NCI-H524 (cell line): ENCODE data around the gene LSM14A.
"Not testable (repeated sequence)": the region's sequence is repeated elsewhere in the genome, so short reads cannot be mapped to it uniquely, and the experiment has no call there.

ENCODE experiments used
- DNase-seq, 2 experiments: peaks; one replicate each; lab custom pipeline; 2025; lab: John Stamatoyannopoulos, UW

The LSM14A gene

DNA sequence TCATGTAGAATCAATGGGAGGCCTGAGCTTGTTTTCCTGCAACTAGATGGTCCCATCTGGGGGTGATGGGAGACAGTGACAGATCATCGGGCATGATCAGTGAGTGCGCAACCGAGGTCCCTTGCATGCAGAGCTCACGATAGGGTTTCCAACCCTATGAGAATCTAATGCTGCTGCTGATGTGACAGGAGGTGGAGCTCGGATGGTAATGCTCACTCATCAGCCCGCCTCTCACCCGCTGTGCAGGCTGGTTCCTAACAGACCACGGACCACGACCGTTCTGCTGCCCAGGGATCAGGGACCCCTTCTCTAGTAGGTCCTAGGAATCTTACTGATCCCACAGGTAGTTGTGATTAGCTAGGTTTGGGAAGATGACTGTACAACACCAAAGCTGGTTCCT lies 58.5 kb downstream of the LSM14A start:
- no peak for DNase-seq

DNA sequence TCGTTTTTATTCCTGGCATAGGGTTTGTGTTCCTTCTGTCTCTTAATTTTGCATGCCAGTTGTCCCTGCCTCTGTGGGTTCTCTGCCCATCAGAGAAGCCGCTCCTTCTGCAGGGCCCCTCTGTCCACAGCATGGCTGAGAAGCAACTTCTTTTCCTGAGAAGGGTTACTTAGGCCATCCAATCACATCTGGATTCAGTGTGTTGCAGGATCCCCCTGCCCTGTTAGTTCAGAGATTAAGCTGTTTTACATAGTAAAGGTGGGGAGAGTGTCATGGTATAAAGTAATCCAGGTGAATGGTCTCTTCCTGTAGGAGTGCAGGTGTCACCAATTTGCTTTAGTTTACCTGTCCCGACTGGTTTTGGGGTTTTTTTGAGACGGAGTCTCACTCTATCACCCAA lies 59.1 kb downstream of the LSM14A start:
- DNase-seq: no peak

DNA sequence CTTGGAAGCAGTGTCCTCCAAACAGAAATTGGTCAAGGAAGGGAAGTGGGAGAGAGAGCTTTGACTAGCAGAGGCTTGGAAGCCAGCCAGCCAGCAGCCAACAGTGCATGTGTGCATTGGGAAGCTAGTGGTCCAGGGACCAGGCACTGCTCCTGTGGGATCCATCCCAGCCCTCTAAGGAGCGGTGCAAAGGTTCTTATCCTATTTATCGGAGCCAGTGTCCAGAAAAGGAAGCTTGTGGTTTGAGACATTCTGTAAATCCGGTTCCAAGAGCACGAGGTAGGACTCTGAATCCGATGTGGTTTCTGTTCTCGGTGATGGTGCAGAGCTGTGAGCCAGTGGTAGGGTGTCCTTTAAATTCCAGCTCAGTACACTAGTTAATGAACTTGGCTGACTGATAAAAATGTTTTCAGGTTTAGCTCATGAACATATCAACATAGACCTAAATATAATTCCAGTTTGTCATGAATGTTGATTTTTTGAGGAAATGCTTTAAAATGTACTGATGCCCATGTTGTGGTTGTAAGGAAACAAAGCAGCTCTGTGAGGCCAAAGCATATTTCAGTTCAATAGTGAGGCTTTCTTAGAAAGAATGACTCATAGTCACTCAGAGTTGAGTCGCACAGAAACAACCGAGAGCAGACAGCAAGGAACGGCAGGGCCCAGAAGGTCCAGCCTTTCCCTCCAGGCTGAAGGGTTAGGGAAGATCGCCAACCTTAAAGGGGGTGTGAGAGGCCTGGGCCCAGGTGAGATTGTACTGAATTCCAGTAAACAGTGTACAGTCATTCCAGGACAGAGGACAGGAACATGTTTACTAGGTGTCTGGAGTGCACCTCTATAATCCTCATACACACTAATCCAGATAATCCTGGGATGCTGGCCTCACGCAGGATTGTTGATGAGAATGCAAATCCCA lies 60.5 kb downstream of the LSM14A start:
- no peak for DNase-seq

DNA sequence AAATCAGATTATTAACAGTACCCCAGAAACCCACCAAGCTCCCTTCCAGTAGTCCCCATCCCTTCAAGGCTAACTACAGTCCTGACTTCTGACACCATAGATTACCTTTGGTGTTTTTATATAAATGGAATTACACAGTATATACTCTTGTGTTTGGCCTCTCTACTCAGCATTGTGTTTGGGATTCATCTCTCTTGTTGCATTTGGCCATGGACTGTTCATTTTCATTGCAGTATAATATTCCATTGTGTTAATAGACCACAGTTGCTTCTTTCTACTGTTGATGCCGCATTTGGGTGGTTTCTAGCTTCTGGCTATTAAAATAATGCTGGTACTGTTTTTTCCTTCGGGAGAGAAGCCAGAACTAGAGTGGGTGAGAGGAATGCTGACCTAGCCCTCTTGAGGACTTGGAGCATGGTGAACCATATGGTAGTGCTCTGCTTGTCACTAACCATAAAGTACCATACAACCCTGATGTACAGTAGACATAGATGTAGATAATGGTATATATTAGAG lies 63.2 kb downstream of the LSM14A start:
- no peak for DNase-seq

DNA sequence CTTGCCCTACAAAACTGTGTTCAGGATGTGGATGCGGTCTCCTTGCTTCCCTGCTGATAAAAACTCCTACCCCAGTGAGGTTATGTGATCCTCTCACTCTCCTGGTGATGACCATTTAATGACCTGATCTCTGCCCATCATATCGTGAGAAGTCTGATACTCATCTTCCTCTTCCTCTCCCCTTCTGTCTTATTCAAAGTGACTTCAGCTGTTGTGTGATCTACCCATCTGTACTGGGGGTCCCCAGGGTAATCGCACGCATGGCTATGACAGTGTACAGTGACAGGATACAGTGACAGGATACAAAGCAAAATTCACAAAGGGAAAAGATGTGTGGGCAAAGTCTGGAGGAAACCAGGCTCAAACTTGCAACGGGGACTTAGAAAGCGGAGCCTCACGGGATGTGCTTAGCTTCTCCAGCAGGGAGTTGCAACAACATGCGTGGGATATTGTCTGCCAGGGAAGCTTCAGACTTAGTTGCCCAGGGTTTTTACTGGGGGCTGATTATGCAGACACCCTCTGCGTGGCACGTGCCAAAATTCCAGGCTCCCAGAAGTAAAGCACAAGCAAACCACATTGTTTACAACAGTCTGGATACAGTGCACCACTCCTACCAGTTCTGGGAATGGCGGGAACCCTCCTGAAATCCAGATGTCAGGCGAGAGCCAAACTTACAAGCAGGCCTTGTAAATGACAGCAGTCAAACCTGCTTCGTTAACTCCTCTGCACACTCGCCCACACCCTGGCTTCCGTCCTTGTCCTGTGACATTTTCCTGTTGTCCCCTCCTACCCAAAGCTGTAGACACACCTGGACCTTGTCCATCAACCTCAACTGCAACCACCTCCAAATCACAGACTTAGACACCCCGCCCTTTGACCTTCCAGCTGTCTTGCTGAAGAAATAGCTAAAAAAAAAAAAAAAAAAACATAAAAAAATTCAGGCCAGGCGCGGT lies 64.0 kb downstream of the LSM14A start:
- no peak for DNase-seq

DNA sequence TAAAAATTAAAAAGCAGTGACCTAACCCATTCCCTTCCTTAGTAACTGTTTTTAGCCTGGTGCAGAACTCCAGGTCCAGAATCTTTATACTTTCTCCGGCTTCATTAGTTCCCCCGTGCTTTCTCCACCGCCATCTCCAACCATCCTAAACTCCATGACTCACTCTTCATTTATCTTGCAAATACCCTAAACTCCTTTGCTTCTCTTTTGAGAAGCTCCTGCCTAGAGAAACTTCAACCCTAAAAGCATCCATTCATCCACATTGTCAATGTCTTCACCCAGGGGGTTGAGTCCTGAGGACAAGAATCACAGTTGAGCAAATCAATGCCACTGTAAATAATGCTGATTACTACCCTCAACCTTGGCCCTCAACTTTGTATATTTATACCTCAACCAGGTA lies 65.0 kb downstream of the LSM14A start:
- no peak for DNase-seq

DNA sequence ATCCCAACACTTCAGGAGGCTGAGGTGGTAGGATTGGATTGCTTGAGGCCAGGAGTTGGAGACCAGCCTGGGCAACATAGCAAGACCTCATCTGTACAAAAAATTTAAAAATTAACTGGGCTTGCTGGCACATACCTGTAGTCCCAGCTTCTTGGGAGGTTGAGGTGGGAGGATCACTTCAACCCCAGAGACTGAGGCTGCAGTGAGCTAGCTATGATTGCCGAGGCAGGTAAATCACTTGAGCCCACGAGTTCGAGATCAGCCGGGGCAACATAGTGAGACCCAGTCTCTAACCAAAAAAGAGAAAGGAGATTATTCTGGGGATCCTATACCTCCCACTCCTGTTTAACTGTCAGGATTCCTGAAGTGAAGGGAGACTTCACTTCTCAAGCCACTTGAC lies 65.6 kb downstream of the LSM14A start:
- no peak for DNase-seq

DNA sequence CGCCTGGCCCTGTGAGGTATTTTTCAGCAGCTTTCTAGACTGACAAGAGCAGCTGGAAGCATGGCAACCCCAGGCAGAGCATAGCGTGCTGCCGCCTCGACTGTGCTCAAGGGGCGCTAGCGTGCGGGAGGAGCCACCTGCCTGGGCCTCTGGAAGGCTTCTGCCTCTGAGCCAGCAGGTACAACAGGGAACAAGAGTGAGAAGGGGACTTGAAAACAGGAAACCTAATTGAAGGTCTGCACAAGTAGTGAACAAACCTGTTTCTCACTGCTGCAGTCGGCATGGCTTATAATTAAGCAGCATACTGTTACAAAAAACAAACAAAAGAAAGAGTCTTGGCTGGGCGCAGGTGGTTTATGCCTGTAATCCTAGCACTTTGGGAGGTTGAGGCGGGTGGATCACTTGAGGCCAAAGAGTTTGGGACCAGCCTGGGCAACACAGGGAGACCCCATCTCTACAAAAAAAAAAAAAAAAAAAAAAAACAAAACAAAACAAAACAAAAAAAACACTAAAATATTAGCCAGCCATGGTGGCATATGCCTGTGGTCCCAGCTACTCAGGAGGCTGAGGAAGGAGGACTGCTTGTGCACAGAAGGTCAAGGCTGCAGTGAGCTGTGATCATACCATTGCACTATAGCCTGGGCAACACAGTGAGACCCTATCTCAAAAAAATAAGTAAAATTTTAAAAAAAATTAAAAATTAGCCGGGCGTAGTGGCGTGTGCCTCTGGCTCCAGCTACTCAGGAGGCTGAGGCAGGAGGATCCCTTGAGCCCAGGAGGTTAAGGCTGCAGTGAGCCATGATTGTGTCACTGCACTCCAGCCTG lies 69.4 kb downstream of the LSM14A start:
- peak in 1 of 2 experiments; percentile 78 for DNase-seq

DNA sequence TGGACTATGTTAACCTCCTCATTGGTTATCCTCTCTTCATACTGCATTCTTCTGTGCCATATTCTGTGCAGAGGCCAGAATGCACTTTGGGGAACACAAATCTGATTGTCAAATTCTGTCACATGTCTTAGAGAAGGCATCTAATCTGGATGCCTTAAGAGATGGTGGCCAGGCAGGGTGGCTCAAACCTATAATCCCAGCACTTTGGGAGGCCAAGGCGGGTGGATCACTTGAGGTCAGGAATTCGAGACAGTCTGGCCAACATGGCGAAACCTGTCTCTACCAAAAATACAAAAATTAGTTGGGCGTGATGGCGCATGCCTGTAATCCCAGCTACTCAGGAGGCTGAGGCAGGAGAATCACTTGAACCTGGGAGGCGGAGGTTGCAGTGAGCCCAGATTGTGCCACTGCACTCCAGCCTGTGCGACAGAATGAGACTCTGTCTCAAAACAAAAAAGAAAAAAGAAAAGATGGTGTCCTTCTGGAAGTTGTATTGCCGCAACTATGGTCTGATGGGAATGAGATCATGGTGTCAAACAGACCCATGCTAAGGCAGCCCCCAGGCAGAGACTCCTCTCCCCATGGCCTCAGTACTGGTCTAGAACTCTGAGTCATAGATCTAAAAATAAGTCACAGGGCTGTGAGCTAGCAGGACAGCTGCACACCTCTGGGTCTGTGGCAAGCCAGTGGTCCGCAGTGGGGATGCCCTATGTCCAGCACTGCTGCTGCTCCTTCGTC lies 71.0 kb downstream of the LSM14A start:
- DNase-seq: not testable (repeated sequence)

DNA sequence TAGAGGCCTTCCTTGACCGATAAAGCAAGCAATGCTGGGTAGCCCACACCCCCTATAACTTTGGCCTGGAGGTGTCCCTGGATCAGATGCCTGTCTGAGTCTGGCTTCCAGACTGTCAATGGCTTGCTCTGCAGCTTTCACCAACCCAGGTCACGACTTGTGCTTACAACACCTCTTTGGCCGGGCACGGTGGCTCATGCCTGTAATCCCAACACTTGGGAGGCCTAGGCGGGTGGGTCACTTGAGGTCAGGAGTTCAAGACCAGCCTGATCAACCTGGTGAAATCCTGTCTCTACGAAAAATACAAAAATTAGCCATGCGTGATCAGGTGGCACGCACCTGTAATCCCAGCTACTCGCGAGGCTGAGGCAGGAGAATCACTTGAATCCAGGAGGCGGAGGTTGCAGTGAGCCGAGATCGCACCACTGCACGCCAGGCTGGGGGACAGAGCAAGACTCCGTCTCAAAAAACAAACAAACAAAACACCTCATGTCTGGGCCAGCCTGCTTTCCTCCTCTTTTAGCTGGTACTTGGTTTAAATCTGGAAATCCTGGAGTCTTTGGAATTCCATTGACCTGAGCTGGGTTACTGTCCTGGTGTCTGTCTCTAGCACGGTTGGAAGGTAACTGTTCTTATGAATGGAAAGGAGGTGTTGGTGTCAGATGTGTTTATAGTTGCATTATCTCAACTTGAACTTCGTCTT lies 71.7 kb downstream of the LSM14A start:
- DNase-seq: no peak

DNA sequence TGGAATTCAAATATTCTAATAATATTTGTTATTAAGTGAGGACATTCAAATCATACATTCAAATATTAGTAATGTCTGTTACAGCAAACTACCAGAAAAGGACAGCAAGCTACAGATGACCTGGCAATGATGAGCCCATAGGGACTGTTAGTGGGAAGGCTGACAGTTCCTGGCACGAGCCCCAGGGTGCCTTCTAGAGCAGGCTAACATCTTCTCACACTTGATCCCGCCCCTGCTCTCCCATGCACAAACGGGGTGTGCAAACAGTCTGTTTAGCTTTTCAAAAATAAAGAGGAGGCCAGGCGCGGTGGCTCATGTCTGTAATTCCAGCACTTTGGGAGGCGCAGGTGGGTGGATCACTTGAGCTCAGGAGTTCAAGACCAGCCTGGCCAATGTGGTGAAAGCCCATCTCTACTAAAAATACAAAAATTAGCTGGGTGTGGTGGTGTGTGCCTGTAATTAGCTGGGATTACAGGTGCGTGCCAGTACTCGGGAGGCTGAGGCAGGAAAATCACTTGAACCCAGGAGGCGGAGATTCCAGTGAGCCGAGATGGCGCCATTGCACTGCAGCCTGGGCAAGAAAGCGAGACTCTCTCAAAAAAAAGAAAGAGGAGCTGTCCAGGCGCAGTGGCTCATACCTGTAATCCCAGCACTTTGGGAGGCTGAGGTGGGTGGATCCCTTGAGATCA lies 72.5 kb downstream of the LSM14A start:
- DNase-seq: no peak

DNA sequence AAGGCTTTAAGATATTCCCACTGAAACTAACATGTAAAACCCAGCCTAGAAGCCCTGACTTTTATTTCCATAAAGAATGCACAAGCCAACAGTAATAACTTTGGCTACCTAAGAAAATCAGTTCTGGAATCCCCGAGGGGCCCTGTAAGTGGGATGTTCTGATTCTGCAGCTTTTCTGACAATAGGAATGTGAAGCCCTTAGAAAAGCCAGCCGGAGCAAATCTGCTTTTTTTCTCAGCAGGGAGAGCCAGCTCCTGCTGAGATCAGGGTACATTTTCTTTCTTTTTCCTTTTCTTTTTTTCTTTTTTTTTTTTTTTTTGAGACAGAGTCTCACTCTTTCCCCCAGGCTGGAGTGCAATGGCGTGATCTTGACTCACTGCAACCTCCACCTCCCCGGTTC lies 74.0 kb downstream of the LSM14A start:
- no peak for DNase-seq

DNA sequence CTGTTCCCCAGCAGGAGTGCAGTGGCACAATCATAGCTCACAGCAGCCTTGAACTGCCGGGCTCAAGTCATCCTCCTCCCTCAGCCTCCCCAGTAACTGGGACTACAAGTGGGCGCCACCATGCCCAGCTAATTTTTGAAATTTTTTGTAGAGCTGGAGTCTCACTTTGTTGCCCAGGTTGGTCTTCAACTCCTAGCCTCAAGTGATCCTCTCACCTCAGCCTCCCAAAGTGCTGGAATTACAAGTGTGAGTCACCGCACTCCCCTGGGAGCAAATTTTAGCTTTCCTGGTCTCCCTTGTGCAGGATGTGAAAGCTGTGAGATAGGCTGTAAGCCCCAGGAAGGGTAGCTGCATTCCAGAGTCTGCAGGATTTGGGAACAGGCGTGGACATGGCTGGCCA lies 76.6 kb downstream of the LSM14A start:
- no peak for DNase-seq

DNA sequence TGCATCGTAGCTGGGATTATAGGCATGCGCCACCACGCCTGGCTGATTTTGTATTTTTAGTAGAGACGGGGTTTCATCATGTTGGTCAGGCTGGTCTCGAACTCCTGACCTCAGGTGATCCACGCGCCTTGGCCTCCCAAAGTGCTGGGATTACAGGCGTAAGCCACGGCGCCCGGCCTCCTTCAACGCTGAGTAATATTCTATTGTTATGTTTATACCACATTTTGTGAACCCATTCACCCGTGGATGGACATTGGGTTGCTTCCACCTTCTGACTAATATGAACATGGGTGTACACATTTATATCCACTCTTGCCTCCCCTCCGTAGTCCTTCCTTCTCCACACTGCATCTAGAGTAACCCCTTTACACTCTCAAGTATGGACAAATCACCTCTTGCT lies 80.9 kb downstream of the LSM14A start:
- DNase-seq: not testable (repeated sequence)

DNA sequence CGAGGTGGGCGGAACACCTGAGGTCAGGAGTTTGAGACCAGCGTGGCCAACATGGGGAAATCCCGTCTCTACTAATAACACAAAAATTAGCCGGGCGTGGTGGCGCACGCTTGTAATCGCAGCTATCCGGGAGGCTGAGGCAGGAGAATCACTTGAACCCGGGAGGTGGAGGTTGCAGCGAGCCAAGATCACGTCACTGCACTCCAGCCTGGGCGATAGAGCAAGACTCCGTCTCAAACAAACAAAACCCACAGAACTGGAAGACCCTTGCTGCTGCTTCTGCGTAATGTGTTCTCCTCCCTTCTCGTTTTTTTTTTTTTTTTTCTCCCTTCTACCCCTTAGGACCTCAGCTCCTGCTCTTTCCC lies 81.4 kb downstream of the LSM14A start:
- DNase-seq: not testable (repeated sequence)

DNA sequence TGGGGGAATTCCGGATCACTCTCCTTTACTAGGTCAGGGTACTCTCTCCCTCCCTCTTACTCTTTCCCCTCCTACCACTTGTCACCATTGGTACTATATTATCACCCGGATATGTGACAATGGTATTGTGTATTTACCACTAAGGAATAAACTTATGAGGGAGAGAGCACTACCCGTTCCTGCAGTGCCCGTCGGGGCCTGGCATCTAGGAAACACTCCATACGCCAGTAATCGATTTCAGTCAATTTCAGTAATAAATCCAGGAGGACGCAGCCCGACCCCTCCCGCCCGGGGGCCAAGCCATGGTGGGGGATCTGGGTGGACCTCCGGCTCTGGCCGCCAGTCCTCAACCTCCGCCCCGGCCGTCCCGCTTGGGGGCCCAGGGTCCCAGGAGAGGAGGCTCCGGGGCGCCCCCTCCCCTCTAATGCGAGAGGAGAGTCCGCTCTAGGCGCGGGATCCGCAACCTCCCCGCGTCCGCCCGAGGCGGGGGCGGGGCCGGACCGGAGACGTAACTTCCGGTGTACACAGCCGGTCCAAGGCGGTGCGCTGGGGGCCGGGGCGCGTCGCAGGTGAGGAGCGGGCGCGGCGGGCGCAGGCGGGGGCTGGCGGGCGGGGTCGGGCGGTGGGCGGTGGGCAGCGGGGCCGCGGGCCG lies 81.9 kb downstream of the LSM14A start, which contains the start of gene GARRE1:
TSS of gene GARRE1 (plus strand) at position 509 of the 652 bp plus-strand sequence. CDS start 45,920 bp downstream, outside the sequence.
- peak; percentile 53 to 81 for DNase-seq

DNA sequence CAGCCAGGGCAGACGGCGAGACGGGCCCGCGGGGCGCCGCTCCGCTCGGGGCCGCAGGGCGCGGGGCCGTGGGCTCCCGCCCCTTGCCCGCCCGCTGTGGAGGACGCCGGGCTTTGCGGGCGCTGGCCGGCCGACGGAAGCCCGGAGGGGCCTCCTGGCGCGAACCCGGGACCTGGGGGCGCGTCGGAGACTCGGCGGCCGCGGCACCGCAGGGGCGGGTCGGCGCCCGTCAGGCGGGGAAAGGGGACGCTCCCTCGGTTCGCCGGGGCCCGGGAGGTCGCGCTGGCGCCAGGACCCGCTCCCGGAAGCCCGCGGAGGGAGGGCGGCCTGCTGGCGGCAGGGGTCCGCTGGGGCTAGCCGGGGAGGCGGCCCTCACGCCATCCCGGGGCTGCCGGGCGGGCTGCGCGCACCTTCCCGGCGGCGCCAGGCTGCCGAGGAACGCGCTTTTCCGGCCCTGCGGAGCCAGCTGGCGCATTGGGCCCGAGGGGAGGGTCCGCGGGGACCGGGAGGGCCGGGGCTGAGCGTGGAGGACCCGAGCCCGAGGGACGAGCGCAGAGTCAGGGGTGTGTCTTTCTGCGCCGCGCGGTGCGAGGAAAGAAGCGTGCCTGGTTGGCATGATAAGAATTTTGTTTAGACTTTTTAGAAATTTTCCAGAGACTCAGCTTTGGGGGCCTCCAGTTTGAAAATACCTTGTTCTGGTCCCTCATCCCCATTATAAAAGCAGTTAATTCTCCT lies 82.6 kb downstream of the LSM14A start:
- peak in 1 of 2 experiments; percentile 50 for DNase-seq

DNA sequence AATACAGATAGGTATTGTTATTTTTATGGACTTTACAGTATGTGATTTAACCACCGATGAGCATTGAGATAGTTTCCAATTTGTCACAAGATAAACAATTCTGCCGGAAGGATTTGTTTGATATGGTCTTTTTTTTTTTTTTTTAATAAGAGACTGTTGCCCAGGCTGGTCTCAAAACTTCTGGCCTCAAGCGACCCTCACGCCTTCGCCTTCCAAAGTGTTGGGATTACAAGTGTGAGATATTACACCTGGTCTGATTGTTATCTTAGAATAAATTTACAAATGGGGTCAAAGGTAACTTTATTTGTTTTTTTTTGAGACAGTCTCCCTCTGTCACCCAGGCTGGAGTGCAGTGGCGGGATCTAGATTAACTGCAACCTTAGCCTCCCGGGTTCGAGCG lies 83.2 kb downstream of the LSM14A start:
- no peak for DNase-seq
